Omental fat pad (tissue), 4 donors: ENCODE data around the gene SELPLG. TPM values are rescaled to one million over a fixed set of nuclear protein-coding genes. Genes with fewer than 3 reads are reported as not detected.

Source experiments
- ATAC-seq: fragments of 150-250 bp; one replicate; pipeline ENCODE4 v1.9.1; 2016; ENCODE audit warnings: mild to moderate bottlenecking, moderate library complexity; ENCODE audit not compliant: low FRiP score
- DNase-seq: peaks from one replicate; pipeline ENCODE4 v3.0.0-alpha.2; 2019; ENCODE audit warnings: low spot score
- CTCF ChIP-seq, 3 donors: fragments of 450-650 bp; IDR thresholded peaks; one replicate each; pipeline ENCODE4 v1.5.1; 2016 to 2017; ENCODE audit warnings: antibody characterized with exemption in 3 of 3, mild to moderate bottlenecking in 3 of 3, moderate library complexity in 2 of 3
- total RNA-seq, 4 donors: library from RNA; depleted of rRNA; stranded (reverse); fragments of >200 nt; gene quantifications; one replicate each; pipeline ENCODE4 v1.1.0, GENCODE V29; 2016

SELPLG gene
- total RNA-seq, 4 donors from 2014 or later = 12.4 to 45.6 (median 18.3) TPM

GRCh38 chr12:108629824-108630476, 3.7 kb downstream of the SELPLG start:
- no peak for TF ChIP-seq CTCF (IDR thresholded peaks at IDR 0.05)
- DNase-seq = peak; percentile 57
- ATAC-seq = peak; percentile 88

GRCh38 chr12:108629151-108629550, 4.5 kb downstream of the SELPLG start:
- no peak for TF ChIP-seq CTCF (IDR thresholded peaks at IDR 0.05)
- no peak for ATAC-seq

GRCh38 chr12:108627134-108627920, 6.4 kb downstream of the SELPLG start:
- DNase-seq (no peak), ATAC-seq (no peak)
- TF ChIP-seq CTCF (IDR thresholded peaks at IDR 0.05) = no peak

More at GRCh38 chr12:108629151-108629550, 4.5 kb downstream of the SELPLG start:
- DNase-seq = no peak

GRCh38 chr12:108625228-108625627, 8.5 kb downstream of the SELPLG start:
- DNase-seq = no peak
- ATAC-seq = no peak
- TF ChIP-seq CTCF (IDR thresholded peaks at IDR 0.05) = no peak

GRCh38 chr12:108623577-108623976, 10.1 kb downstream of the SELPLG start:
- DNase-seq (no peak), ATAC-seq (no peak)
- no peak for TF ChIP-seq CTCF (IDR thresholded peaks at IDR 0.05)

GRCh38 chr12:108622921-108623514, 10.7 kb downstream of the SELPLG start:
- DNase-seq (no peak), ATAC-seq (no peak)
- TF ChIP-seq CTCF (IDR thresholded peaks at IDR 0.05) = no peak
